Loucy (cell line): ENCODE data around the gene TMEM167A.

ENCODE experiments used
- H2AFZ ChIP-seq: fragments of 200-600 bp; sonication (generic); 2 replicates; pipeline ENCODE4 v1.6.0; 2016; ENCODE audit warnings: antibody characterized with exemption, mild to moderate bottlenecking, low read length, moderate library complexity
- H3F3A ChIP-seq: fragments of 200-600 bp; 2 replicates; pipeline ENCODE4 v1.6.0; 2016; ENCODE audit warnings: antibody characterized with exemption, low read depth, mild to moderate bottlenecking
- H3K27me3 ChIP-seq: fragments of 200-600 bp; sonication (generic); 2 replicates; pipeline ENCODE4 v1.6.1; 2014; ENCODE audit warnings: low read length, mild to moderate bottlenecking; ENCODE audit not compliant: insufficient read depth, poor library complexity, severe bottlenecking
- H3K36me3 ChIP-seq: fragments of 200-600 bp; sonication (generic); 2 replicates; pipeline ENCODE4 v1.6.1; 2016; ENCODE audit warnings: low read length; ENCODE audit not compliant: insufficient read depth
- H3K4me1 ChIP-seq: fragments of 200-600 bp; sonication (generic); 2 replicates; pipeline ENCODE4 v1.5.1; 2014; ENCODE audit warnings: low read length, mild to moderate bottlenecking; ENCODE audit not compliant: insufficient read depth, poor library complexity, severe bottlenecking
- H3K4me2 ChIP-seq: fragments of 200-600 bp; sonication (generic); 2 replicates; pipeline ENCODE4 v1.6.0; 2014; ENCODE audit warnings: antibody characterized with exemption, low read length, low read depth, mild to moderate bottlenecking; ENCODE audit not compliant: poor library complexity, severe bottlenecking
- H3K4me3 ChIP-seq: fragments of 200-600 bp; sonication (generic); 2 replicates; pipeline ENCODE4 v1.5.1; 2014; ENCODE audit warnings: low read length, mild to moderate bottlenecking, mixed read lengths; ENCODE audit not compliant: poor library complexity, severe bottlenecking
- H3K79me2 ChIP-seq: fragments of 200-600 bp; sonication (generic); 2 replicates; pipeline ENCODE4 v1.6.1; 2014; ENCODE audit warnings: low read length; ENCODE audit not compliant: insufficient read depth
- H3K9ac ChIP-seq: fragments of 200-600 bp; sonication (generic); 2 replicates; pipeline ENCODE4 v1.6.0; 2014; ENCODE audit warnings: mild to moderate bottlenecking, low read depth, low read length, moderate library complexity; ENCODE audit not compliant: poor library complexity, severe bottlenecking
- H3K9me2 ChIP-seq: fragments of 200-600 bp; sonication (generic); replicated peaks from 2 replicates; pipeline ENCODE4 v1.6.1; 2016; ENCODE audit warnings: low read depth, low read length, mixed read lengths
- H3K9me3 ChIP-seq: fragments of 200-600 bp; sonication (generic); 2 replicates; pipeline ENCODE4 v1.6.1; 2014; ENCODE audit warnings: mild to moderate bottlenecking, antibody characterized with exemption, low read length, low read depth; ENCODE audit not compliant: insufficient read depth
- H4K20me1 ChIP-seq: fragments of 200-600 bp; sonication (generic); 2 replicates; pipeline ENCODE4 v1.6.0; 2014; ENCODE audit warnings: antibody characterized with exemption, low read length, mild to moderate bottlenecking; ENCODE audit not compliant: insufficient read depth, poor library complexity, severe bottlenecking
- EZH2phosphoT487 ChIP-seq: fragments of 200-600 bp; IDR thresholded peaks from 2 replicates; pipeline ENCODE4 v1.6.1; 2018; ENCODE audit warnings: antibody characterized with exemption, mild to moderate bottlenecking, moderate library complexity, borderline replicate concordance
- TF ChIP-seq, protein P1 (sequence below): fragments of 200-600 bp; sonication (generic); conservative IDR thresholded peaks from 2 replicates; pipeline ENCODE4 v1.5.1; 2014; ENCODE audit warnings: mild to moderate bottlenecking, antibody characterized with exemption, low read length

The TMEM167A gene

DNA sequence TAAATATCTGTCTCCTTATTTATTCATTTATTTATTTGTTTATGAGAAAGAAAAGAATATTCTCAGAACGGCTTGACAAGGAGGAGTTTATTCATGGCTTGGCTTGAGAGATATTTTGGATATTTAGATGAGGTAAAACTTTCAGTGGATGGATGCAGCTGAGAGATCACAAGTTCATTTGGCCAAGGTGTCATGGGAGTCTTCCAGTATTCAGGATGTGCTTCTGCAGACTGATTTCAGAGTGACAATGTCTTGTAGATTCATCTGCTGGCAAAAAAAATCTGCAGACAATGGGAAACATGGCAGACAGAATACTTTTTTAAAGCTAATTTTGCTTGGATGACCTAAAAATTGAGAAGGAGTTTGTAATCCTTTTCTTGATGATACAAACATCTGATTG, 38.6 kb upstream of the TMEM167A start:
- H3K4me2 ChIP-seq, result no peak overlapping the region
- H4K20me1 ChIP-seq, result no peaks in the 10 kb centered on the region
- no peaks in the 10 kb centered on the region for H3K4me1 ChIP-seq

DNA sequence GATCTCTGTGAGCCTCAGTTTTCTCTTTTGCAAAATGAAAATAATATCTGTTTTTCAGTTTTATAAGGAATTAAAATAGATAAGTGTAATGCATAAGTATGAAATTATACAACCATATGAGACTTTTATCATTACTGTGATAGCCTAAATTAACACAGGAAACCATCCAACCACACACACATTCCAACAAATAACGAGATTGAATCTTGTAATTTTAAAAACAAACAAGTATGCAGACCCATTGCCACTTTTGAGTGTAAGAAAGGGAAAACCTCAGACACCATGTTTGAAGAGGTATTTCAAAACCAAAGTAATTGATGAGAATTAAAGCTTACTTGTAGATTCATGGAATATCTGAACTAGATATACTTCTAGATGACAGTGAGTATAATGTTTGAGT, 32.2 kb upstream of the TMEM167A start:
- Histone ChIP-seq H3F3A (no peaks in the 10 kb centered on the region), H3K9me2 (no peaks in the 10 kb centered on the region), H3K4me1 (no peaks in the 10 kb centered on the region), H2AFZ (no peak overlapping the region), H3K27me3 (no peaks in the 10 kb centered on the region), H3K36me3 (peaks cover 19% of the 10 kb centered on the region; the same call in 1 of the 2 replicates), H4K20me1 (no peaks in the 10 kb centered on the region), H3K4me3 (no peak overlapping the region), H3K9ac (no peak overlapping the region), H3K4me2 (no peak overlapping the region), H3K9me3 (peaks cover 3% of the 10 kb centered on the region; the same call in 1 of the 2 replicates), H3K79me2 (no peaks in the 10 kb centered on the region)
- no peak for TF ChIP-seq EZH2phosphoT487
- TF ChIP-seq, protein P1, sequence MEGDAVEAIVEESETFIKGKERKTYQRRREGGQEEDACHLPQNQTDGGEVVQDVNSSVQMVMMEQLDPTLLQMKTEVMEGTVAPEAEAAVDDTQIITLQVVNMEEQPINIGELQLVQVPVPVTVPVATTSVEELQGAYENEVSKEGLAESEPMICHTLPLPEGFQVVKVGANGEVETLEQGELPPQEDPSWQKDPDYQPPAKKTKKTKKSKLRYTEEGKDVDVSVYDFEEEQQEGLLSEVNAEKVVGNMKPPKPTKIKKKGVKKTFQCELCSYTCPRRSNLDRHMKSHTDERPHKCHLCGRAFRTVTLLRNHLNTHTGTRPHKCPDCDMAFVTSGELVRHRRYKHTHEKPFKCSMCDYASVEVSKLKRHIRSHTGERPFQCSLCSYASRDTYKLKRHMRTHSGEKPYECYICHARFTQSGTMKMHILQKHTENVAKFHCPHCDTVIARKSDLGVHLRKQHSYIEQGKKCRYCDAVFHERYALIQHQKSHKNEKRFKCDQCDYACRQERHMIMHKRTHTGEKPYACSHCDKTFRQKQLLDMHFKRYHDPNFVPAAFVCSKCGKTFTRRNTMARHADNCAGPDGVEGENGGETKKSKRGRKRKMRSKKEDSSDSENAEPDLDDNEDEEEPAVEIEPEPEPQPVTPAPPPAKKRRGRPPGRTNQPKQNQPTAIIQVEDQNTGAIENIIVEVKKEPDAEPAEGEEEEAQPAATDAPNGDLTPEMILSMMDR, result no peak

More for the DNA sequence above, 38.6 kb upstream of the TMEM167A start:
- H3K79me2 ChIP-seq, result no peaks in the 10 kb centered on the region
- no peaks in the 10 kb centered on the region for H3F3A ChIP-seq
- no peak overlapping the region for H3K9ac ChIP-seq
- no peak overlapping the region for H2AFZ ChIP-seq
- peaks cover 7% of the 10 kb centered on the region; the same call in 1 of the 2 replicates for H3K9me3 ChIP-seq
- H3K36me3 ChIP-seq, result peaks cover 31% of the 10 kb centered on the region
- H3K9me2 ChIP-seq, result no peaks in the 10 kb centered on the region
- H3K4me3 ChIP-seq, result no peak overlapping the region
- TF ChIP-seq, protein P1, result no peak
- TF ChIP-seq EZH2phosphoT487, result no peak
- no peaks in the 10 kb centered on the region for H3K27me3 ChIP-seq

DNA sequence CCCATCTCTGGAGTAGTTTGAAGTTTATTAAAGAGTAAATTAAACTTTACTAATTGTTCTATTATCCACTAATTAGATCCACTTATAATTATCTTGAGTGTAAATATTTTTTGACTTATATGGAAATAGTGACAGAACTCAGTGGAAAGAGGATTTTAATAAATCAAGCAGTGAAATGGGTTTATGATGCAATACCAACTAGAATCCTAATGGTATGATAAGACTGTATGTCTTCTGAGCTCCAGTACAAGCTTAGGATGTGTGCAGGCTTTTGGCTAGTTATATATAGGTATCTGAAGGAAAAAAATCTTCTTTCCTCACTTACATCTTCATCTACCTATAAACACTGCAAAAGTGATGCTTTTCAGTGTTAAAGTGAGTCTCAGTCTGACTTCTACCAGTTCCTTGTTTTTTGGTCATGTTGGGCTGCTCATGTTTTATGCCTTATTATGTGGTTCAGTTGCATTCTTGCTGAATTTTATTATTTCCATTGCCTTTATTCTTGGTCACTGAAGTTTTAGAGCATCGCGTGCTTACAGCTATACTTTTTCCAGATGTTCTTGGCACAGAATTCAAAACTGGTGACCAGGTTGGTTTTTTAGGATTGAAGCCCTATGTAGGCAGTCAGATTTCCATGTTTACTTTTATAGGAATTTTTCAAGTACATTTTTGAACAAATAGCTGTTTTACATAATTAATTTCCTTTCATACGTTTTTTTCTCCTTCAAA, 30.7 kb upstream of the TMEM167A start:
- Histone ChIP-seq H3K9me2 (no peaks in the 10 kb centered on the region), H3K27me3 (no peaks in the 10 kb centered on the region), H3K4me3 (no peak overlapping the region), H3K79me2 (no peaks in the 10 kb centered on the region), H3K4me2 (no peak overlapping the region), H3F3A (no peaks in the 10 kb centered on the region), H3K4me1 (no peaks in the 10 kb centered on the region), H2AFZ (no peak overlapping the region), H3K9ac (no peak overlapping the region), H4K20me1 (no peaks in the 10 kb centered on the region), H3K9me3 (no peaks in the 10 kb centered on the region), H3K36me3 (peaks cover 9% of the 10 kb centered on the region; the same call in 1 of the 2 replicates)
- TF ChIP-seq, protein P1, result no peak
- no peak for TF ChIP-seq EZH2phosphoT487
